ENCODE measurements around the gene GAS7. TPM values are rescaled to one million over a fixed set of nuclear protein-coding genes. Genes with fewer than 3 reads are reported as not detected.
A peak's percentile ranks its signal among the peaks of the same experiment; 100 is the strongest.
"Not testable (repeated sequence)": the region's sequence is repeated elsewhere in the genome, so short reads cannot be mapped to it uniquely, and the experiment has no call there.

The GAS7 gene
- total and polyA plus RNA-seq, 8 donors, result 30.4 to 83.4 (median 40.1) TPM

DNA sequence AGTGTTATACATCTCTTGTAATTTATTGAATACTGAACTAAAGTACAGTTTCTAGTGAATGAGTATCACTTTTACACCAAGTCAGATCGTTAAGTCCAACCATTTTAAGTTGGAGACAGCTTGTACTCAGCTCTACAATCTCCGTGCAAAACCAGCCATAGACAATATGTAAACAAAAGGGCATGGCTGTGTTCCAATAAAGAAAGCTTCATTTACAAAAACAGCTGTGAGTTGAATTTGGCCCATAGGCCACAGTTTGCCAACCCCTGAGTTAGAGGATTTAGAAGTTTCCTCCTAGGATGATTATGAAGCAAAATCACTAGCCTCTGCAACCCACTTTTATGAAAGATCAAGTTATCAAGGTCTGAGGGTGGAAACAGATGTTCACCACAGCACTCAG is 187.7 kb downstream of the GAS7 start:
- Histone ChIP-seq H3K36me3 (no peaks in the 10 kb centered on the region), H3K27ac (no peak overlapping the region), H3K4me3 (no peak overlapping the region), H3K4me1 (peaks cover 5 to 51% of the 10 kb centered on the region in 2 donors), H3K9me3 (no peaks in the 10 kb centered on the region), H3K27me3 (peaks cover 0 to 7% of the 10 kb centered on the region in 2 donors)
- ATAC-seq (no peak), DNase-seq (no peak)
- TF ChIP-seq CTCF (IDR thresholded peaks at IDR 0.05), result no peak
- intact Hi-C loops (cut with DNase I), result no loop called here

DNA sequence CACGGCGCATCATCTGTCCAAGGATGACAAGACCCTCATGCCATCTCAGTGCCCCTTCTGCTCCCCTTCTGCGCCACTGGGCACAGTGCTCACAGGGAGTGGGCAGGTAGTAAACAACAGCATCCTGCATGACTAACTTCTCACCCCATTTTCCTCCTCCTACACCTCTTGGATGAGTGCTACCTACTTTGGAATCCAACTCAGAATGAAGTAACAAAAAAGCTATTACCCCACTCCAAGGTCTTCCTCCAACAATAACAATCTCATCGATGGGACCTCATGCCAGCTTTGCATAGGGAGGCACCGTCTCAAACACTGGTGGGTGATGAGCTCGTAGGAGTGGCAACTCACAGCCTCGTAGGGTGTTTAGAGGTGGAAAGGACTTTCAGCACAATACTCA is 194.7 kb downstream of the GAS7 start:
- H3K9me3 ChIP-seq, result no peaks in the 10 kb centered on the region
- DNase-seq (no peak), ATAC-seq (no peak)
- intact Hi-C loops (cut with DNase I), result no loop called here
- TF ChIP-seq CTCF (IDR thresholded peaks at IDR 0.05), result no peak
- H3K4me3 ChIP-seq, result no peak overlapping the region
- no peak overlapping the region for H3K27ac ChIP-seq
- H3K4me1 ChIP-seq, result peaks cover 0 to 7% of the 10 kb centered on the region in 2 donors
- no peaks in the 10 kb centered on the region for H3K36me3 ChIP-seq
- H3K27me3 ChIP-seq, result no peaks in the 10 kb centered on the region

GRCh38 chr17:10002567-10003360 is 195.6 kb downstream of the GAS7 start:
- H3K27me3 ChIP-seq; H3K36me3 ChIP-seq; H3K4me3 ChIP-seq; H3K9me3 ChIP-seq; H3K4me1 ChIP-seq; intact Hi-C loops (cut with DNase I); H3K27ac ChIP-seq; ATAC-seq; DNase-seq: not testable (repeated sequence)

DNA sequence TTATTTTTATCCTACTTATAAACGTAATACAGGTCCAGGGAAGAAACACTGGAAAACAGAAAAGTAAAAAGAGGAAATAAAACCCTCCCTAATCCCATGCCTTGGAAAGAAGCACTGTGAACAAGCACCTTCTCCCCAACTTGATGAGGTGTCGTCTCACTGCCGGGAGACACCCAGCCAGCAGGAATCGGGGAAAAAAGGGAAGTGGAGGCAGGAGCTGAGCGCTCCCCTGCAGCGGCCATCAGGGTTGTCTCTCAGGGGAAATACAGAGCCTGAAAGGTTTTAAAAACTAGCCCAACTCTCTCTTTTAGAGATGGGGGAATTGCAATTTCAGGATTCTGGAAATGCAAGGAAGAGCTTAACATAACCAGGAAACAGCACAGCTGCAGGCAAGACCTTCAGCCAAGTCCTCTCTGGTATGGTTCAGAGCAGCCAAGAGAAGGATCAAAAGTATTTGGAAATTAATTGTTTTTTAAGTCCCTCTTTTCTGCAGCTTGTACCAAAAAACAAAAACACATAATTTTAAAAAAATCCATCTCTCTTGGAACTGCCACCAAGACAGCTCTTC is 197.0 kb downstream of the GAS7 start:
- no peak overlapping the region for H3K4me3 ChIP-seq
- TF ChIP-seq CTCF (IDR thresholded peaks at IDR 0.05), result no peak
- H3K4me1 ChIP-seq, result peaks cover 0 to 7% of the 10 kb centered on the region in 2 donors
- H3K27ac ChIP-seq, result no peak overlapping the region
- intact Hi-C loops (cut with DNase I), result no loop called here
- H3K27me3 ChIP-seq, result no peaks in the 10 kb centered on the region
- DNase-seq (peak in 2 of 4 donors; percentile 82 to 85), ATAC-seq (no peak)
- no peaks in the 10 kb centered on the region for H3K9me3 ChIP-seq
- no peaks in the 10 kb centered on the region for H3K36me3 ChIP-seq

- intact Hi-C loops (cut with DNase I), result no loop called here
- TF ChIP-seq CTCF (IDR thresholded peaks at IDR 0.05), result no peak
Measured at GRCh38 chr17:9999919-10000695, 198.3 kb downstream of the GAS7 start.

More at GRCh38 chr17:9999919-10000695, 198.3 kb downstream of the GAS7 start:
- Histone ChIP-seq H3K4me1 (peaks cover 0 to 7% of the 10 kb centered on the region in 2 donors), H3K9me3 (no peaks in the 10 kb centered on the region), H3K27me3 (no peaks in the 10 kb centered on the region), H3K4me3 (no peak overlapping the region), H3K27ac (no peak overlapping the region), H3K36me3 (no peaks in the 10 kb centered on the region)
- ATAC-seq (no peak), DNase-seq (peak in 2 of 4 donors; percentile 30 to 33)
